Mucosa of stomach (tissue), 1 donor: ENCODE data around the gene GPR173.

Source experiments
- H3K27me3 ChIP-seq: one replicate; pipeline ENCODE4 v1.7.0; 2013; ENCODE audit warnings: mild to moderate bottlenecking, low read length; ENCODE audit not compliant: control insufficient read depth, insufficient read depth
- H3K36me3 ChIP-seq: one replicate; pipeline ENCODE4 v1.7.0; 2013; ENCODE audit warnings: low read length; ENCODE audit not compliant: control insufficient read depth, insufficient read depth
- H3K4me1 ChIP-seq: one replicate; pipeline ENCODE4 v1.7.0; 2013; ENCODE audit warnings: mild to moderate bottlenecking, low read length; ENCODE audit not compliant: control insufficient read depth, insufficient read depth
- H3K4me3 ChIP-seq: one replicate; pipeline ENCODE4 v1.7.0; 2013; ENCODE audit warnings: low read length
- H3K9ac ChIP-seq: one replicate; pipeline ENCODE4 v1.7.0; 2013; ENCODE audit warnings: mild to moderate bottlenecking, low read length, moderate library complexity
- H3K9me3 ChIP-seq: one replicate; pipeline ENCODE4 v1.7.0; 2013; ENCODE audit warnings: mild to moderate bottlenecking, low read length, moderate library complexity; ENCODE audit not compliant: control insufficient read depth
- donor health status: Pancreatic carcinoma.

The GPR173 gene, protein sequence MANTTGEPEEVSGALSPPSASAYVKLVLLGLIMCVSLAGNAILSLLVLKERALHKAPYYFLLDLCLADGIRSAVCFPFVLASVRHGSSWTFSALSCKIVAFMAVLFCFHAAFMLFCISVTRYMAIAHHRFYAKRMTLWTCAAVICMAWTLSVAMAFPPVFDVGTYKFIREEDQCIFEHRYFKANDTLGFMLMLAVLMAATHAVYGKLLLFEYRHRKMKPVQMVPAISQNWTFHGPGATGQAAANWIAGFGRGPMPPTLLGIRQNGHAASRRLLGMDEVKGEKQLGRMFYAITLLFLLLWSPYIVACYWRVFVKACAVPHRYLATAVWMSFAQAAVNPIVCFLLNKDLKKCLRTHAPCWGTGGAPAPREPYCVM

DNA sequence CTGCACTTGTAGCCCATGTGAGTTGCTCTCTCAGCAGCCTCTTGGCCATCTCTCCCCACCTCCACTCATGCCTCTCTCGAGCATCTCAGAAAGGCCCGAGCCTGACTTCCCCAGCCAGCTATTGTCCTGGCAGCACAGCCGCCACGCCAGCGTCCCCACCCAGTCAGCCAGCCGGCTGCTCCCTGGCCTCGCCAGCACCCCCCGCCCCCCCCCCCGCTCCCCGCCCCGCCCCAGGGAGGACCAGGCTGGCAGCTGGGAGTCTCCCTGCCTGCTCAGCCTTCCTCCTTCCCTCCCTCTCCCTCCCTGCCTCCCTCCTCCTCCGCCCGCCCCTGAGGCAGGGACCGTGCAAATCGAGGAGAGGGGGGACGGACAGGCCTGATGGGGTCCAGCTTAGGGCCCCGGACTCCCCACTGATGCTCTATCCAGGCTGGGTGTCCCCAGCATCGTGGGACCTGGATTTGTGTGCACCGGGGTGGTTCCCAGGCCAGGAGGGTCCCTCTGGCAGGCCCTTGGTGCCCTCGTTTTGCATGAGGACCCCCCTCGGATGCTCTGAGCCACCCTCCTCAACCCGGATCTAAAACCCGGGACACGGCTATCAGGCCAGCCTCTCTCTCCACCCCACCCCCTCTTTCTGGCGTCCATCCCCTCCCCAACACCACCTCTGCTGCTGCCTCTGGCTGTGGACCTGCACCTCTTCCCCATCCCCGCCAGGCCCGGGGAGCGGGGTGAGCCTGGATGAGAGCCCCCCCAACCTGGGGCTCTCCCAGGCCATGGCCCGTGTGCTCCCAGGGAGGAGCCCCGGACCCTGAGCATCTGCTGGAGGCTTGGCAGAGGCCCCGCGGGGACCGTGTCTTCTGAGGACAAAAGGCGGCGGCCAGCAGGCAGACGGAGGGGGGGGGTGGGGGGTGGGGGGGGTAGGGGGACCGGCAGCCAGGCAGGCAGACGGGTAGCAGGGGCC is at the start of gene GPR173:
GPR173 (plus strand) TSS at position 621 of the 958 bp plus-strand sequence. CDS start 27,833 bp downstream, outside the sequence.
- Histone ChIP-seq H3K9me3 (no peaks in the 10 kb centered on the region), H3K4me1 (no peaks in the 10 kb centered on the region), H3K36me3 (no peaks in the 10 kb centered on the region), H3K27me3 (no peaks in the 10 kb centered on the region), H3K9ac (no peak within 1 kb of the TSS), H3K4me3 (no peak within 1 kb of the TSS)

DNA sequence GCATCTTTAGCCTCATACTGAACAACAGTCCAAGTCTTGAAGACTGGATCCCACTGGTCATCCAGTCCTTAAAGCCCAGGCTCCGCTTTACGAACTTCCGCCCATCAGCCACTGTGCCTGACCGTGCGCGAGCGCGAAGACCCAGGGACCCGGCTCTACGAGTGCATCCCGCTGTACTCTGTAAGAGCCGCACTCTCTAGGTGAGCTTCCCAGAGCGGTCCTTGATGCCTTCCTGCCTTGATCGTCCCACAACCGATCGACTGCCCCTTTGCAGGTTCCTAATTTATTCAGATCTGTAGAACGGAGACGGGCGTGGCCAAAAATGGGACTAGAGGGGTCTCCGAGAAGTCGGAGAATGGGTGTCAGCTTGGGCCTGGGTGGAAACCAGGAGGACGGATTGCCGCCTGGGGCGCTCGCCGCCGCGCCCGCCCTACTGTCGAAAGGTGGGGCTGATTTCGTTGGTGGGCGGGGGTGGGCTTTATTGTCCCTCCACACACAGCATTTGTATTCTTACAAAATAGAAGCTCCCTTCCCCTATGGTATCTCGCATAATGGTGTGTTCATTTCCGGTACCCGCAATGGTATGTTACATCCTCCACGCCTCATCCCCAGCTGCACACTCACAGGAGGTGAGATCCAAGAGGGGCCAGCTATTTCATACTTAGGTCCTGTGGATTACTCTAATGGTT is 48.0 kb upstream of the GPR173 start:
- Histone ChIP-seq H3K9me3 (no peaks in the 10 kb centered on the region), H3K4me1 (peaks cover 5% of the 10 kb centered on the region), H3K36me3 (no peaks in the 10 kb centered on the region), H3K4me3 (no peak overlapping the region), H3K9ac (no peak overlapping the region), H3K27me3 (peaks cover 22% of the 10 kb centered on the region)

DNA sequence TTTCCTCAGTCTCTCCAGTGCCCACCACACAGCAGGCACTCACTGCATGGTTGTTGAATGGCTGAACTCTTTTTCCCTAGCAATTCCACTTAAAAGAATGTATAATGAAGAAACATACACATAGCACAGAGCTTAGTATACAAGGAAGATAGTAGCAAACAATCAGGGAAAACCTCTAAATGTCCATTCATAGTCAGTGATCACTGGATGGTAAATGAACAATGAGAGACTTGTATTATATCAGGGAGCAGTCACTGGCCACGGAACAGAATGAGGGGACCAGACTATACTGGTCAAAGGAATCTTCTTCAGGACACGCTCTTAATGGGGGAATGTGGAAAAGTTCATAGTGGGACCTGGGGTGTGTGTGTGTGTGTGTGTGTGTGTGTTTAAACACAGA is 46.6 kb upstream of the GPR173 start:
- H3K36me3 ChIP-seq: no peaks in the 10 kb centered on the region
- no peak overlapping the region for H3K9ac ChIP-seq
- peaks cover 22% of the 10 kb centered on the region for H3K27me3 ChIP-seq
- no peaks in the 10 kb centered on the region for H3K4me1 ChIP-seq
- no peaks in the 10 kb centered on the region for H3K9me3 ChIP-seq
- no peak overlapping the region for H3K4me3 ChIP-seq

DNA sequence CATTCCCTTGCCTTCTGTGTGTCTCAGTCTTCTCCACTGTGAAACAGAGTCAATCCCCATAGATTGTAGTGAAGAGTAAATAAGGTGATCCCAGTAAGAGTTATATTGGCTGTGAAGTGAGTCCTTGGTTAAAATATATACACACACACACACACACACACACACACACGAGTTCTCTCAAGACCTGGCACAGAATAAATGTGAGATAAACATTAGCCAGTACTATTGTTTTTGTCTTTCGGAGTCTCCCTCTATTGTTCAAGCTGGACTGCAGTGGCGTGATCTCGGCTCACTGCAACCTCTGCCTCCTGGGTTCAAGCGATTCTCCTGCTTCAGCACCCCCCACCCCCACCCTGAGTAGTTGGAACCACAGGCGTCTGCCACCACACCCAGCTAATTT is 45.5 kb upstream of the GPR173 start:
- Histone ChIP-seq H3K36me3 (no peaks in the 10 kb centered on the region), H3K4me1 (no peaks in the 10 kb centered on the region), H3K27me3 (peaks cover 22% of the 10 kb centered on the region), H3K4me3 (no peak overlapping the region), H3K9me3 (no peaks in the 10 kb centered on the region), H3K9ac (no peak overlapping the region)

DNA sequence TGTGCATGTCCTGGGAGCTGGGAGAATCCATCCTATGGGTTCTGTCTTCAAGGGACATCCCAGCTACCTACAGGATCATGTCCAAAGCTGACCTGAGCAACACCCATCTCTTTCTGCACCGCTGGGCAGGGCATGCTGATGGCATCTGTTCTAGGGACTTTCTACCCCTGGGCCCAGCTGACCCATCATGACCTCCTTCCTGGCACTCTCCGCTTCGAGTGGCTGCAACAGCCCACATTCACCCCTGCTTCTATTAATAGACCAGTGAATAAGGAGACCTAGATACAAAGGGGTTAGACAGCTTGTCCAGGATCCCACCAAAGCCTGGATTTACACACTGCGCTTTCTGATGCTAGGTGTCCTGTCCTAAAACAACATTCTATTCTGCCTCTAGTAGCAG is 44.6 kb upstream of the GPR173 start:
- peaks cover 22% of the 10 kb centered on the region for H3K27me3 ChIP-seq
- H3K36me3 ChIP-seq: no peaks in the 10 kb centered on the region

DNA sequence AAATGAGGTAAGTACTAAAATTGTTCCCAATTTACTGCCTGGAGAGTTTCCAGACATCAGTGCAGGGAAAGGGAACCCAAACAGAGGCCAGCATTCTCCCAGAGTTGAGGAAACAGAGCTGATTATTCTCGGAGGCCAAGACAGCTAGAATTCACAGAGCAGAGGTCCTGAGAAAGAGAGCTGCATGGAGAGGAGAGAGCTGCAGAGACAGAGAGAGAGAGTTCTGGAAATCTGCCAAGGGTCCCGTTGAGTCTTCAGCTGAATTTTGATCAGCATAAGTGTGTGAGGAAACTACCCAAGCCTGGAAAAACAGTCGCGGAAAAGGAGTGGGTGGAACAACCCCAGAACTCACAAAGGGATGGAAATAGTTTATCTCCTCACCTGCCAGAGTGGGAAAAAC is 43.8 kb upstream of the GPR173 start:
- Histone ChIP-seq H3K4me1 (no peaks in the 10 kb centered on the region), H3K36me3 (no peaks in the 10 kb centered on the region), H3K9me3 (no peaks in the 10 kb centered on the region), H3K27me3 (peaks cover 18% of the 10 kb centered on the region), H3K4me3 (no peak overlapping the region), H3K9ac (no peak overlapping the region)

More for the DNA sequence above, 44.6 kb upstream of the GPR173 start:
- H3K9me3 ChIP-seq: no peaks in the 10 kb centered on the region
- H3K9ac ChIP-seq: no peak overlapping the region
- H3K4me1 ChIP-seq: no peaks in the 10 kb centered on the region
- H3K4me3 ChIP-seq: no peak overlapping the region

GRCh38 chrX:53005327-53005726 is 43.3 kb upstream of the GPR173 start:
- peaks cover 14% of the 10 kb centered on the region for H3K27me3 ChIP-seq
- no peaks in the 10 kb centered on the region for H3K36me3 ChIP-seq
- H3K4me3 ChIP-seq: no peak overlapping the region
- no peak overlapping the region for H3K9ac ChIP-seq
- no peaks in the 10 kb centered on the region for H3K9me3 ChIP-seq
- H3K4me1 ChIP-seq: no peaks in the 10 kb centered on the region

DNA sequence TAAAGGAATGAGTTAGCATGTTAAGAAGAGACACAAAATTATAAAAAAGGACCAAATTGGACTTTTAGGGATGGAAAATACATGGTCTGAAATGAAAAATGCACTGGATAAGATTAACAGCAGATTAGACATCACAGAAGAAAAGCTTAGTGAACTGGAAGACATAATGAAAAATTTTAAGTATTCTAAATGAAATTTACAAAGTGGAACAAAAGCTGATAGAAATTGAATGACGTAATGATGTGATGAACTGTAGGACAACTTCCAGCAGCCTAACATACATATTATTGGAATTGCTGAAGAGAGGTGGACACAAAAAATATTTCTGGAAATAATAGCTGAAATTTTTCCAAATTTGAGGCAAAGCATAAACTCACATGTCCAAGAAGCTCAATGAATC is 39.6 kb upstream of the GPR173 start:
- H3K27me3 ChIP-seq: no peaks in the 10 kb centered on the region
- no peaks in the 10 kb centered on the region for H3K4me1 ChIP-seq
- no peak overlapping the region for H3K4me3 ChIP-seq
- H3K9me3 ChIP-seq: no peaks in the 10 kb centered on the region
- no peaks in the 10 kb centered on the region for H3K36me3 ChIP-seq
- no peak overlapping the region for H3K9ac ChIP-seq

GRCh38 chrX:53013291-53013690 is 35.3 kb upstream of the GPR173 start:
- Histone ChIP-seq H3K36me3 (no peaks in the 10 kb centered on the region), H3K4me1 (no peaks in the 10 kb centered on the region), H3K27me3 (no peaks in the 10 kb centered on the region), H3K9me3 (no peaks in the 10 kb centered on the region), H3K9ac (no peak overlapping the region), H3K4me3 (no peak overlapping the region)

DNA sequence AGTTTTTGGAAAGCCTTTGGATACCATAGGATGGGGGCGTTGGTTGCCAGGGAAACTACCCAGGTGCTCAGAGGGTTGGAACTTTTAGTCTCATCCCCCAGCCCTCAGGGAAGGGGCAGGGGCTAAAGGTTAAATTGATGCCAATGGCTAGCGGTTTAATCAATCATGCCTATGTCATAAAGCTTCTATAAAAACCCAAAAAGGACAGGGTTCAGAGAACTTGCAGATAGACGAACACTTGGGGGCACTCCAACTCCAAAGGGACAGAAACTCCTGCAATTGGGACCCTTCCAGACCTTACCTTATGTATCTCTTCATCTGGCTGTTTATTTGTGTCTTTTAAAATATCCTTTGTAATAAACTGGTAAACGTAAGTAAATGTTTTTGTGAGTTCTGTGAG is 30.0 kb upstream of the GPR173 start:
- Histone ChIP-seq H3K9me3 (no peaks in the 10 kb centered on the region), H3K27me3 (no peaks in the 10 kb centered on the region), H3K9ac (no peak overlapping the region), H3K4me3 (no peak overlapping the region), H3K36me3 (no peaks in the 10 kb centered on the region), H3K4me1 (no peaks in the 10 kb centered on the region)

DNA sequence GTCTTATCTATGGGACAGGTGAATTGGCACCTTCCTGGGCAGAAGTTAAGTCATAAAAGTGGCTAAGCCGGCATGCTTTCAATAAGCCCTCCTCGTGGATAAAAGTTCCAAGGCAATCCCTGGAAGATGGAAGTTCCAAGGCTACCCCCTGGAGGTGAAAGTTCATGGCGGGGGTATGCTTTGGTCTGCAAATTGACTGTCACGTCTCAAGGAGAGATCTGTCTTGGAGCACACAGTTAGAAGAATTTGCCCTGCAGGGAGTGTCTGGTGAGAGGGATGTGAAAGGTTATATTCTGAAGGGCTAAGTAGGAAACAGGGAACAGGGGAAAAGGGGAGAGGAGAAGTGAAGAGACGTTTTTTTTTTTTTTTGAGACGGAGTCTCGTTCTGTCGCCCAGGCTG is 26.2 kb upstream of the GPR173 start:
- Histone ChIP-seq H3K4me1 (no peaks in the 10 kb centered on the region), H3K9me3 (no peaks in the 10 kb centered on the region), H3K9ac (no peak overlapping the region), H3K4me3 (no peak overlapping the region), H3K27me3 (no peaks in the 10 kb centered on the region), H3K36me3 (no peaks in the 10 kb centered on the region)

GRCh38 chrX:53028678-53029077 is 19.9 kb upstream of the GPR173 start:
- no peaks in the 10 kb centered on the region for H3K36me3 ChIP-seq
- no peak overlapping the region for H3K9ac ChIP-seq
- no peaks in the 10 kb centered on the region for H3K27me3 ChIP-seq
- H3K4me1 ChIP-seq: no peaks in the 10 kb centered on the region
- no peaks in the 10 kb centered on the region for H3K9me3 ChIP-seq
- H3K4me3 ChIP-seq: no peak overlapping the region
